Measurements from ENCODE around the gene PRKCB. TPM values are rescaled to one million over a fixed set of nuclear protein-coding genes. Genes with fewer than 3 reads are reported as not detected.

Gene PRKCB
- total and polyA plus RNA-seq, 2 donors (not counting 1 experiment from before 2014, with no cell fraction given) = 0.01 TPM; not detected in 1

DNA sequence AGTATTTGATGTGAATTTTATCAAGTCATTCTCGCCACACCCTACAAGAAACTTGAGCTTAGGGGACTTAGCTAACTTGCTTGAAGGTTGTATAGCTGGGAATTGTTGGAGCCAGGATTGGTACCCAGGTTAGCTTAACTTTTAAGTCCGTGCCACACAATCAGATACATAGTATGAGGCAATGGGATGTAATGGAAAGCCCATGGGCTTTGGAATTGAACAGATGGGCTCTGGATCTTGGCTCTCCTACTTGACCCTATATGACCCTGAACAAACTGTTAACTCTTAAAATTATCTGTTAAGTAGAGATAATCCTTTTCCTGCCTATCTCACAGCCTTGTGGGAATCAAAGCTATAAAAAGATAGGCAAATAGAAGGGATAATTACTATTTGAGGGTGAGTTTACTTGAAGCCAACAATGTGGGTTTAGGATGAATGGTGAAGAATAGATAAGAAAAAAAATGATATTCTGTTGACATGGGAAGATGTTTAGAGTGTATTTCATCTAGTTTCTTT, 368.4 kb downstream of the PRKCB start:
- Histone ChIP-seq H3K4me1 (ENCODE audit: control insufficient read depth, extremely low read depth, insufficient read depth, low read length) (no peaks in the 10 kb centered on the region), H3K4me3 (replicated peaks in 1 of 4; ENCODE audit: control extremely low read depth in 1 of 4, insufficient read depth in 1 of 4, low read depth in 3 of 4, low read length in 4 of 4) (no peak overlapping the region), H4K20me1 (ENCODE audit: control insufficient read depth, extremely low read depth, insufficient read depth, low read length) (no peaks in the 10 kb centered on the region), H3K79me2 (ENCODE audit: control insufficient read depth, insufficient read depth, low read length) (no peaks in the 10 kb centered on the region), H3K4me2 (ENCODE audit: extremely low read depth, insufficient read depth, low read length) (no peak overlapping the region), H2AFZ (ENCODE audit: low read length) (no peak overlapping the region), H3K9me3 (ENCODE audit: control insufficient read depth, insufficient read depth, low read depth, low read length) (no peaks in the 10 kb centered on the region), H3K27ac (ENCODE audit: insufficient read depth, low read length) (no peak overlapping the region), H3K27me3 (ENCODE audit: control insufficient read depth, insufficient read depth, low read length) (no peaks in the 10 kb centered on the region), H3K36me3 (ENCODE audit: control insufficient read depth, insufficient read depth, low read length) (no peaks in the 10 kb centered on the region), H3K9ac (ENCODE audit: insufficient read depth, low read length) (no peak overlapping the region)
- DNase-seq (ENCODE audit: low read depth in 2 of 2) = no peak
- TF ChIP-seq, protein P1, sequence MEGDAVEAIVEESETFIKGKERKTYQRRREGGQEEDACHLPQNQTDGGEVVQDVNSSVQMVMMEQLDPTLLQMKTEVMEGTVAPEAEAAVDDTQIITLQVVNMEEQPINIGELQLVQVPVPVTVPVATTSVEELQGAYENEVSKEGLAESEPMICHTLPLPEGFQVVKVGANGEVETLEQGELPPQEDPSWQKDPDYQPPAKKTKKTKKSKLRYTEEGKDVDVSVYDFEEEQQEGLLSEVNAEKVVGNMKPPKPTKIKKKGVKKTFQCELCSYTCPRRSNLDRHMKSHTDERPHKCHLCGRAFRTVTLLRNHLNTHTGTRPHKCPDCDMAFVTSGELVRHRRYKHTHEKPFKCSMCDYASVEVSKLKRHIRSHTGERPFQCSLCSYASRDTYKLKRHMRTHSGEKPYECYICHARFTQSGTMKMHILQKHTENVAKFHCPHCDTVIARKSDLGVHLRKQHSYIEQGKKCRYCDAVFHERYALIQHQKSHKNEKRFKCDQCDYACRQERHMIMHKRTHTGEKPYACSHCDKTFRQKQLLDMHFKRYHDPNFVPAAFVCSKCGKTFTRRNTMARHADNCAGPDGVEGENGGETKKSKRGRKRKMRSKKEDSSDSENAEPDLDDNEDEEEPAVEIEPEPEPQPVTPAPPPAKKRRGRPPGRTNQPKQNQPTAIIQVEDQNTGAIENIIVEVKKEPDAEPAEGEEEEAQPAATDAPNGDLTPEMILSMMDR (conservative IDR thresholded peaks at IDR 0.05 in 1 of 2, IDR thresholded peaks at IDR 0.05 in 1 of 2; ENCODE audit: low read depth in 1 of 2, low read length in 2 of 2) = no peak
- TF ChIP-seq EZH2 (IDR thresholded peaks at IDR 0.05; ENCODE audit: low read length, missing control alignments) = no peak

DNA sequence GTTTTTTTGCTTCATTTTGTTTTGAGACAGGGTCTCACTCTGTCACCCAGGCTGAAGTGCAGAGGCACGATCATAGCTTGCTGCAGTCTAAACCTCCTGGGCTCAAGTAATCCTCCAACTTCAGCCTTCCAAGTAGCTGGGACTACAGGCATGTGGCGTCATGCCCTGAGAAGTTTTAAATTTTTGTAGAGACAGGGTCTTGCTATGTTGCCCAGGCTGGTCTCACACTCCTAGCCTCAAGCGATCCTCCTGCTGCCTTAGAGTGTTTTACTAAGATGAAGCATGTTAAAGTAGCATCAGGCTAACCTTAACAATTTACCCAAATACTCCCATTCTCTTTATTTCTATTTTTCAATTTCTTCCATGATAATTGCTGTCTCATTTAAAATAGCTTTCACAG, 371.1 kb downstream of the PRKCB start:
- H3K4me1 ChIP-seq (ENCODE audit: control insufficient read depth, extremely low read depth, insufficient read depth, low read length) = no peaks in the 10 kb centered on the region
- no peak overlapping the region for H2AFZ ChIP-seq (ENCODE audit: low read length)
- no peaks in the 10 kb centered on the region for H3K36me3 ChIP-seq (ENCODE audit: control insufficient read depth, insufficient read depth, low read length)
- no peaks in the 10 kb centered on the region for H3K79me2 ChIP-seq (ENCODE audit: control insufficient read depth, insufficient read depth, low read length)
- DNase-seq (ENCODE audit: low read depth in 2 of 2) = no peak
- no peaks in the 10 kb centered on the region for H3K9me3 ChIP-seq (ENCODE audit: control insufficient read depth, insufficient read depth, low read depth, low read length)
- TF ChIP-seq, protein P1 (conservative IDR thresholded peaks at IDR 0.05 in 1 of 2, IDR thresholded peaks at IDR 0.05 in 1 of 2; ENCODE audit: low read depth in 1 of 2, low read length in 2 of 2) = no peak
- no peak for TF ChIP-seq EZH2 (IDR thresholded peaks at IDR 0.05; ENCODE audit: low read length, missing control alignments)
- no peaks in the 10 kb centered on the region for H4K20me1 ChIP-seq (ENCODE audit: control insufficient read depth, extremely low read depth, insufficient read depth, low read length)
- H3K4me2 ChIP-seq (ENCODE audit: extremely low read depth, insufficient read depth, low read length) = no peak overlapping the region
- no peak overlapping the region for H3K27ac ChIP-seq (ENCODE audit: insufficient read depth, low read length)
- H3K9ac ChIP-seq (ENCODE audit: insufficient read depth, low read length) = no peak overlapping the region
- no peaks in the 10 kb centered on the region for H3K27me3 ChIP-seq (ENCODE audit: control insufficient read depth, insufficient read depth, low read length)
- no peak overlapping the region for H3K4me3 ChIP-seq (replicated peaks in 1 of 4; ENCODE audit: control extremely low read depth in 1 of 4, insufficient read depth in 1 of 4, low read depth in 3 of 4, low read length in 4 of 4)

DNA sequence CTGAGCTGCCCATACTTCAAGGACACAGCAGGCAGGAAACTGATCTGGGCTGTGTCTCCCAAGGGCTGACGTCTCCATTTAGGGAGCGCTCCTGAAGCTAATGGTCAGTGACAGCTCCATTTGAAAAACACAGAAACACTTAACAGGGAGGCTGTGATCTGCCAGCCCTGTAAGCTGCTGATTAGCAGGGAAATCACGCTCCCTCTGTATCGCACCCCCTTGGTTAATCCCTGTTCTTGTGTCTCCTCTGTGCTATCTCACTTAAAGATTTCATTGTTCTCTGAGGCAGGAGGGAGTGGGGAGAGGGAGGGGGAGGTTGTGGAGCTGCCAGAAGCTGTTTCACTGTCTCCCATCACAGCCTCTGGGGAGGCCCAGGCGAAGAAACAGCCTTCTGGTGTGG, 372.9 kb downstream of the PRKCB start:
- DNase-seq (ENCODE audit: low read depth in 2 of 2) = no peak
- no peak for TF ChIP-seq EZH2 (IDR thresholded peaks at IDR 0.05; ENCODE audit: low read length, missing control alignments)
- TF ChIP-seq, protein P1 (conservative IDR thresholded peaks at IDR 0.05 in 1 of 2, IDR thresholded peaks at IDR 0.05 in 1 of 2; ENCODE audit: low read depth in 1 of 2, low read length in 2 of 2) = no peak
- no peak overlapping the region for H3K4me2 ChIP-seq (ENCODE audit: extremely low read depth, insufficient read depth, low read length)
- no peak overlapping the region for H3K27ac ChIP-seq (ENCODE audit: insufficient read depth, low read length)
- no peaks in the 10 kb centered on the region for H3K4me1 ChIP-seq (ENCODE audit: control insufficient read depth, extremely low read depth, insufficient read depth, low read length)
- H3K4me3 ChIP-seq (replicated peaks in 1 of 4; ENCODE audit: control extremely low read depth in 1 of 4, insufficient read depth in 1 of 4, low read depth in 3 of 4, low read length in 4 of 4) = no peak overlapping the region
- H3K79me2 ChIP-seq (ENCODE audit: control insufficient read depth, insufficient read depth, low read length) = no peaks in the 10 kb centered on the region
- H3K36me3 ChIP-seq (ENCODE audit: control insufficient read depth, insufficient read depth, low read length) = no peaks in the 10 kb centered on the region
- no peaks in the 10 kb centered on the region for H3K9me3 ChIP-seq (ENCODE audit: control insufficient read depth, insufficient read depth, low read depth, low read length)
- H3K9ac ChIP-seq (ENCODE audit: insufficient read depth, low read length) = no peak overlapping the region
- H2AFZ ChIP-seq (ENCODE audit: low read length) = no peak overlapping the region
- no peaks in the 10 kb centered on the region for H3K27me3 ChIP-seq (ENCODE audit: control insufficient read depth, insufficient read depth, low read length)
- no peaks in the 10 kb centered on the region for H4K20me1 ChIP-seq (ENCODE audit: control insufficient read depth, extremely low read depth, insufficient read depth, low read length)
